ENCODE data around the gene PDE4B. TPM values are rescaled to one million over a fixed set of nuclear protein-coding genes. Genes with fewer than 3 reads are reported as not detected.

PDE4B gene
- total and polyA plus RNA-seq, 10 of the 15 experiments (the other 5 are each of a cell fraction or from before 2014, with no cell fraction given) = 3.0 to 13.2 (median 5.7) TPM

DNA sequence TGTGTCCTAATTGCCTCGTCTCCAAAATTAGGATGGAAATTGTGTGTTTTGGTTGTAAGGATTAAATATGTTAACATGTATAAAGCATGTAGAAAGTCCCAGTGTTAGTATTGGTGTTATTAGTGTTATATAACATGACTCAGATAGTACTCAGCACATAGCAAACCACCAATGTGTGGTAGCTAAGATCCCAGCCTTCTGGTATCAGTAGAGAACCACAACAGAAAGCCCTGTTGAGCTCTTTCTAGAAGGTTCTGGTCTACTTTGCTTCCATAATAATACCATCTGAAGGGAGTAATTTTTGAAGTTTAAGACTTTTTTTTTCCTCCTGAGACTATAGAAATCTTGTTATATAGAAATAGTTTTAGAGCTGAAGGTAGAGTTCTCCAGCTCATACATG is 481.9 kb downstream of the PDE4B start:
- Histone ChIP-seq H4K20me1 (ENCODE audit: control insufficient read depth, insufficient read depth) (no peaks in the 10 kb centered on the region), H3K36me3 (ENCODE audit: control insufficient read depth in 2 of 2, insufficient read depth in 2 of 2, low read length in 1 of 2) (no peaks in the 10 kb centered on the region), H3K4me2 (ENCODE audit: control insufficient read depth, insufficient read depth) (no peak overlapping the region), H3K27me3 (replicated peaks in 1 of 2; ENCODE audit: control insufficient read depth in 2 of 2, insufficient read depth in 2 of 2, low read length in 1 of 2) (no peaks in the 10 kb centered on the region), H3K4me1 (ENCODE audit: control insufficient read depth, insufficient read depth, low read length) (peaks cover 49% of the 10 kb centered on the region), H3K79me2 (ENCODE audit: control insufficient read depth, insufficient read depth, low read length) (no peaks in the 10 kb centered on the region), H3K9ac (ENCODE audit: control insufficient read depth, insufficient read depth, low read length) (no peak overlapping the region), H3K27ac (ENCODE audit: control insufficient read depth, insufficient read depth) (no peak overlapping the region), H2AFZ (ENCODE audit: control insufficient read depth, low read depth, low read length) (no peak overlapping the region), H3K9me3 (replicated peaks; ENCODE audit: control insufficient read depth, insufficient read depth, low read length) (no peaks in the 10 kb centered on the region), H3K4me3 (no peak overlapping the region)
- intact Hi-C loops (cut with micrococcal nuclease; ENCODE audit: unreplicated experiment) = loop anchor here (10.0 kb wide), 1 partner anchor 660 kb away; no protein-coding TSS in a partner anchor
- 90% methylated on average over 1 of the region's 1 CpG for WGBS (ENCODE audit: insufficient coverage, insufficient replicate concordance, low lambda C conversion rate, missing lambda C conversion rate)
- ChIA-PET CTCF (interaction anchor here (0.7 to 3.3 kb wide), 20 partner anchors 11 to 171 kb away, joined by 3 to 21 read pairs (median 4); no protein-coding TSS in a partner anchor), RAD21 (ENCODE audit: unreplicated experiment) (interaction anchor here (0.5 to 5.2 kb wide), 21 partner anchors 9 to 176 kb away, joined by 3 to 36 read pairs (median 4); no protein-coding TSS in a partner anchor), SMC1A (ENCODE audit: uncharacterized antibody, unreplicated experiment) (interaction anchor here (0.7 to 18.6 kb wide), 26 partner anchors 8 to 175 kb away, joined by 3 to 290 read pairs (median 5); no protein-coding TSS in a partner anchor), POLR2A (interaction anchor here (0.6 to 1.9 kb wide), 5 partner anchors 10 to 76 kb away, joined by 3 to 9 read pairs (median 5); no protein-coding TSS in a partner anchor)
- TF ChIP-seq ATF2 (IDR thresholded peaks at IDR 0.05; ENCODE audit: low read length) (peak; percentile 32; the same call in 1 of the 2 replicates), RUNX3 (IDR thresholded peaks at IDR 0.05; ENCODE audit: low read length) (peak; percentile 72), POLR2A (IDR thresholded peaks at IDR 0.05; ENCODE audit: low read depth, low read length) (no peak), JUNB (IDR thresholded peaks at IDR 0.05) (peak; percentile 37; the same call in 1 of the 2 replicates), BCL11A (IDR thresholded peaks at IDR 0.05; ENCODE audit: low read depth, low read length) (peak; percentile 23; the same call in 1 of the 2 replicates), EP300 (IDR thresholded peaks at IDR 0.05; ENCODE audit: borderline replicate concordance in 1 of 2, control insufficient read depth in 1 of 2, low read depth in 2 of 2, low read length in 2 of 2) (0 out of 4 replicates have a peak, but pooled peaks of 1 of the 2 experiments have one; percentile 52), E4F1 (IDR thresholded peaks at IDR 0.05; ENCODE audit: borderline replicate concordance, partially characterized antibody) (no peak)
- TF ChIP-seq, protein P1, sequence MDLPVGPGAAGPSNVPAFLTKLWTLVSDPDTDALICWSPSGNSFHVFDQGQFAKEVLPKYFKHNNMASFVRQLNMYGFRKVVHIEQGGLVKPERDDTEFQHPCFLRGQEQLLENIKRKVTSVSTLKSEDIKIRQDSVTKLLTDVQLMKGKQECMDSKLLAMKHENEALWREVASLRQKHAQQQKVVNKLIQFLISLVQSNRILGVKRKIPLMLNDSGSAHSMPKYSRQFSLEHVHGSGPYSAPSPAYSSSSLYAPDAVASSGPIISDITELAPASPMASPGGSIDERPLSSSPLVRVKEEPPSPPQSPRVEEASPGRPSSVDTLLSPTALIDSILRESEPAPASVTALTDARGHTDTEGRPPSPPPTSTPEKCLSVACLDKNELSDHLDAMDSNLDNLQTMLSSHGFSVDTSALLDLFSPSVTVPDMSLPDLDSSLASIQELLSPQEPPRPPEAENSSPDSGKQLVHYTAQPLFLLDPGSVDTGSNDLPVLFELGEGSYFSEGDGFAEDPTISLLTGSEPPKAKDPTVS (IDR thresholded peaks at IDR 0.05; ENCODE audit: low read depth, low read length) = peak; percentile 78; the same call in 1 of the 2 replicates
- ATAC-seq = peak; percentile 63
- no TSS peak for BruUV-seq (replicated peaks)
- no peak for FAIRE-seq
- in situ Hi-C loops (cut with MboI) = loop anchor here (25.0 kb wide), 3 partner anchors 663 to 1063 kb away; partner anchors contain the start of gene IL23R
- DNase-seq (ENCODE audit: low read depth, low spot score) = no peak

Data from GM12878 (cell line).